H1 (cell line): ENCODE data around the gene MDFI. TPM values are rescaled to one million over a fixed set of nuclear protein-coding genes. Genes with fewer than 3 reads are reported as not detected.

Experiments
- CTCF ChIA-PET: fragments of 300-600 bp; sonication (Branson Sonifier 250); formaldehyde crosslinking; loops from one replicate; lab custom pipeline; 2021; ENCODE audit not compliant: partially characterized antibody; lab: Charles Lee
- POLR2A ChIA-PET: fragments of 300-600 bp; sonication (Branson Sonifier 250); formaldehyde crosslinking; loops from one replicate; lab custom pipeline; 2021; ENCODE audit warnings: inconsistent platforms; ENCODE audit not compliant: partially characterized antibody; lab: Charles Lee
- DNase-seq, 2 experiments: peaks; one replicate each; pipeline versions ENCODE4 v3.0.0 to v3.0.0-alpha.2; 2010 to 2022; ENCODE audit warnings: low spot score in 2 of 2, low read depth in 1 of 2, mixed read lengths in 1 of 2
- FAIRE-seq: peaks from 2 replicates; lab custom pipeline; 2011; peaks lifted over from hg19 to GRCh38; lab: Jason Lieb, UNC
- H2AFZ ChIP-seq: 2 replicates; pipeline ENCODE4 v1.8.1; 2012; ENCODE audit warnings: low read length, inconsistent platforms
- H2AK5ac ChIP-seq: 2 replicates; pipeline ENCODE4 v1.6.1; 2013; ENCODE audit warnings: low read depth, low read length
- H2BK120ac ChIP-seq: replicated peaks from 2 replicates; pipeline ENCODE3; 2013; ENCODE audit warnings: low read depth, low read length, inconsistent platforms
- H2BK12ac ChIP-seq: 2 replicates; pipeline ENCODE4 v1.6.1; 2013; ENCODE audit warnings: low read depth, low read length
- H2BK15ac ChIP-seq: 2 replicates; pipeline ENCODE4 v1.6.1; 2013; ENCODE audit warnings: low read length
- H2BK20ac ChIP-seq: 2 replicates; pipeline ENCODE4 v1.6.1; 2013; ENCODE audit warnings: low read length
- H2BK5ac ChIP-seq: 2 replicates; pipeline ENCODE4 v1.6.1; 2013; ENCODE audit warnings: low read depth, low read length
- H3K14ac ChIP-seq: 2 replicates; pipeline ENCODE4 v1.6.1; 2013; ENCODE audit warnings: inconsistent platforms; ENCODE audit not compliant: insufficient read length
- H3K18ac ChIP-seq: 2 replicates; pipeline ENCODE4 v1.6.1; 2013; ENCODE audit warnings: low read length; ENCODE audit errors: extremely low read depth
- H3K23ac ChIP-seq: 2 replicates; pipeline ENCODE4 v1.6.1; 2013; ENCODE audit warnings: inconsistent platforms; ENCODE audit not compliant: insufficient read length
- H3K23me2 ChIP-seq: 2 replicates; pipeline ENCODE4 v1.6.1; 2013; ENCODE audit warnings: low read depth, low read length
- H3K27ac ChIP-seq: 2 replicates; pipeline ENCODE4 v1.6.1; 2011; ENCODE audit warnings: low read depth, low read length, inconsistent platforms
- H3K27me3 ChIP-seq, 4 experiments: replicated peaks in 1 of 4; 1 replicate in 1 of 4; 2 replicates in 3 of 4; pipeline versions ENCODE4 v1.6.1 to v1.8.1; 2011 to 2013; ENCODE audit warnings: low read length in 3 of 4, mild to moderate bottlenecking in 3 of 4, inconsistent platforms in 2 of 4, mixed read lengths in 2 of 4, moderate library complexity in 1 of 4; ENCODE audit not compliant: control insufficient read depth in 3 of 4, insufficient read depth in 3 of 4; ENCODE audit errors: extremely low read depth in 1 of 4
- H3K36me3 ChIP-seq, 4 experiments: 2 replicates each; pipeline versions ENCODE4 v1.6.1 to v1.8.1; 2011 to 2013; ENCODE audit warnings: mild to moderate bottlenecking in 4 of 4, low read length in 3 of 4, moderate library complexity in 2 of 4, control low read depth in 1 of 4, inconsistent platforms in 1 of 4; ENCODE audit not compliant: insufficient read depth in 4 of 4, control insufficient read depth in 2 of 4
- H3K4ac ChIP-seq: replicated peaks from 2 replicates; pipeline ENCODE3; 2013; ENCODE audit warnings: low read length, low read depth, mixed read lengths, inconsistent platforms; ENCODE audit not compliant: insufficient read length
- H3K4me1 ChIP-seq, 4 experiments: replicated peaks in 1 of 4; 1 replicate in 1 of 4; 2 replicates in 3 of 4; pipeline versions ENCODE4 v1.6.1 to v1.8.1; 2011 to 2013; ENCODE audit warnings: low read length in 3 of 4, inconsistent platforms in 2 of 4, mixed read lengths in 1 of 4; ENCODE audit not compliant: insufficient read depth in 4 of 4, control insufficient read depth in 3 of 4
- H3K4me2 ChIP-seq, 2 experiments: 2 replicates each; pipeline versions ENCODE4 v1.6.1 to v1.8.1; 2011 to 2013; ENCODE audit warnings: low read depth in 2 of 2, low read length in 2 of 2, control low read depth in 1 of 2, inconsistent platforms in 1 of 2, mild to moderate bottlenecking in 1 of 2; ENCODE audit not compliant: insufficient read depth in 1 of 2
- H3K4me3 ChIP-seq, 4 experiments: fragments of 200-600, 300-600 bp in 1 of 4; sonication (generic), shearing (Covaris generic), sonication (Bioruptor Twin) in 1 of 4; 2 replicates each; pipeline versions ENCODE4 v1.5.1 to v1.8.1; 2011 to 2016; ENCODE audit warnings: low read length in 4 of 4, low read depth in 3 of 4, control low read depth in 2 of 4, inconsistent platforms in 2 of 4, mild to moderate bottlenecking in 2 of 4, mixed read lengths in 1 of 4, moderate library complexity in 1 of 4; ENCODE audit not compliant: insufficient read depth in 2 of 4; ENCODE audit errors: extremely low read depth in 1 of 4
- H3K56ac ChIP-seq: replicated peaks from 2 replicates; pipeline ENCODE3; 2013; ENCODE audit warnings: low read depth, mild to moderate bottlenecking, mixed read lengths, low read length, inconsistent platforms; ENCODE audit not compliant: insufficient read length
- H3K79me1 ChIP-seq: 2 replicates; pipeline ENCODE4 v1.6.1; 2013; ENCODE audit warnings: low read depth, low read length, control low read depth
- H3K79me2 ChIP-seq, 2 experiments: 2 replicates each; pipeline versions ENCODE4 v1.6.1 to v1.8.1; 2012 to 2013; ENCODE audit warnings: low read length in 2 of 2, mild to moderate bottlenecking in 2 of 2, inconsistent platforms in 1 of 2; ENCODE audit not compliant: insufficient read depth in 2 of 2, control insufficient read depth in 1 of 2
- H3K9ac ChIP-seq, 4 experiments: replicated peaks in 1 of 4; 1 replicate in 1 of 4; 2 replicates in 3 of 4; pipeline versions ENCODE4 v1.6.1 to v1.8.1; 2011 to 2013; ENCODE audit warnings: low read depth in 3 of 4, low read length in 3 of 4, control low read depth in 2 of 4, mild to moderate bottlenecking in 2 of 4, moderate library complexity in 2 of 4, inconsistent platforms in 1 of 4; ENCODE audit errors: extremely low read depth in 1 of 4
- H3K9me3 ChIP-seq, 2 experiments: 2 replicates each; pipeline versions ENCODE4 v1.6.1 to v1.8.1; 2012 to 2013; ENCODE audit warnings: mild to moderate bottlenecking in 2 of 2, moderate library complexity in 2 of 2, control low read depth in 1 of 2, inconsistent platforms in 1 of 2, low read depth in 1 of 2, low read length in 1 of 2, mixed read lengths in 1 of 2; ENCODE audit not compliant: insufficient read depth in 2 of 2
- H4K20me1 ChIP-seq, 2 experiments: replicated peaks in 1 of 2; 2 replicates each; pipeline versions ENCODE3 to v1.8.1; 2011 to 2013; ENCODE audit warnings: inconsistent platforms in 2 of 2, low read length in 2 of 2, mild to moderate bottlenecking in 1 of 2; ENCODE audit not compliant: insufficient read depth in 2 of 2, control insufficient read depth in 1 of 2
- H4K5ac ChIP-seq: 2 replicates; pipeline ENCODE4 v1.6.1; 2013; ENCODE audit warnings: low read length, low read depth, mixed read lengths, inconsistent platforms; ENCODE audit not compliant: insufficient read length
- H4K8ac ChIP-seq: 2 replicates; pipeline ENCODE4 v1.8.0; 2013; ENCODE audit warnings: mild to moderate bottlenecking, moderate library complexity, low read length, inconsistent platforms; ENCODE audit not compliant: insufficient read depth; ENCODE audit errors: extremely low read depth
- H4K91ac ChIP-seq: replicated peaks from 2 replicates; pipeline ENCODE3; 2013; ENCODE audit warnings: low read length, mixed read lengths, inconsistent platforms; ENCODE audit not compliant: insufficient read length
- ASH2L ChIP-seq: fragments of 200-600, 300-600 bp; sonication (generic); IDR thresholded peaks from one replicate; pipeline ENCODE4 v1.7.1; 2017; ENCODE audit warnings: low read length
- CBX5 ChIP-seq: fragments of 300-800, 300-1000 bp; sonication (generic); IDR thresholded peaks from 2 replicates; pipeline ENCODE4 v1.7.1; 2016; ENCODE audit warnings: antibody characterized with exemption, low read length, low read depth
- CREB1 ChIP-seq: IDR thresholded peaks from 2 replicates; pipeline ENCODE4 v1.6.1; 2012; ENCODE audit warnings: inconsistent platforms
- EGR1 ChIP-seq: IDR thresholded peaks from 2 replicates; pipeline ENCODE4 v1.6.1; 2011; ENCODE audit warnings: low read depth, low read length, borderline replicate concordance
- GTF2F1 ChIP-seq: IDR thresholded peaks from 2 replicates; pipeline ENCODE4 v1.6.1; 2012; ENCODE audit warnings: low read depth, low read length, improper control_type of control experiment, borderline replicate concordance
- HDAC2 ChIP-seq, 2 experiments: fragments of 300-600 bp in 1 of 2; sonication (generic) in 1 of 2; IDR thresholded peaks; 2 replicates each; pipeline ENCODE4 v1.6.1; 2011 to 2012; ENCODE audit warnings: low read depth in 2 of 2, low read length in 2 of 2, mild to moderate bottlenecking in 2 of 2, moderate library complexity in 2 of 2, borderline replicate concordance in 1 of 2, inconsistent platforms in 1 of 2
- JUN ChIP-seq: IDR thresholded peaks from 2 replicates; pipeline ENCODE4 v1.6.1; 2011; ENCODE audit warnings: low read depth, mild to moderate bottlenecking, improper control_type of control experiment, low read length
- NANOG ChIP-seq: IDR thresholded peaks from 2 replicates; pipeline ENCODE4 v1.6.1; 2011; ENCODE audit warnings: low read length, low read depth, mild to moderate bottlenecking, inconsistent platforms; ENCODE audit not compliant: insufficient read depth, poor library complexity, severe bottlenecking
- PHF8 ChIP-seq: fragments of 200-600 bp; sonication (generic); conservative IDR thresholded peaks from 2 replicates; pipeline ENCODE4 v1.7.1; 2012; ENCODE audit warnings: low read depth, mild to moderate bottlenecking, inconsistent platforms, low read length, moderate library complexity
- YY1 ChIP-seq: IDR thresholded peaks from 2 replicates; pipeline ENCODE4 v1.6.1; 2011; ENCODE audit warnings: low read depth, mild to moderate bottlenecking, low read length
- WGBS, 2 experiments: shearing (Covaris generic) in 1 of 2; methylation state at CpG; one replicate each; pipeline versions ENCODE4 v1.1.6 to v1.1.7; 2013 to 2015; ENCODE audit warnings: low lambda C conversion rate in 2 of 2, mixed read lengths in 2 of 2, inconsistent platforms in 1 of 2, low coverage in 1 of 2, missing lambda C conversion rate in 1 of 2; ENCODE audit not compliant: insufficient replicate concordance in 2 of 2, insufficient coverage in 1 of 2, insufficient read length in 1 of 2; ENCODE audit errors: extremely low coverage in 1 of 2, missing lambda C conversion rate in 1 of 2; 5-methylcytosine and 5-hydroxymethylcytosine counted together
- polyA plus RNA-seq, 7 experiments: library from polyadenylated mRNA; depleted of rRNA in 3 of 7; stranded (reverse) in 5 of 7; unstranded in 2 of 7; fragments of >200 nt in 5 of 7; fragments of 200-250 nt in 2 of 7; gene quantifications; 1 replicate in 5 of 7; 2 replicates in 1 of 7; 4 replicates in 1 of 7; pipeline versions ENCODE4 v1.2.1 to v1.2.3, GENCODE V29; 2011 to 2013; ENCODE audit warnings: missing spikeins in 2 of 7, mixed read lengths in 2 of 7
- total RNA-seq: library from RNA; stranded (reverse); fragmentation: NEBNext Ultra II Directional; extraction: Animal tissue kit (Norgen Biotek cat#: 25700); gene quantifications from 2 replicates; pipeline ENCODE4 v1.2.1, GENCODE V29; 2021

MDFI gene
- total and polyA plus RNA-seq, 2 of the 8 experiments (the other 6 are each of a cell fraction or from before 2014, with no cell fraction given): 41.0 to 65.6 TPM

DNA sequence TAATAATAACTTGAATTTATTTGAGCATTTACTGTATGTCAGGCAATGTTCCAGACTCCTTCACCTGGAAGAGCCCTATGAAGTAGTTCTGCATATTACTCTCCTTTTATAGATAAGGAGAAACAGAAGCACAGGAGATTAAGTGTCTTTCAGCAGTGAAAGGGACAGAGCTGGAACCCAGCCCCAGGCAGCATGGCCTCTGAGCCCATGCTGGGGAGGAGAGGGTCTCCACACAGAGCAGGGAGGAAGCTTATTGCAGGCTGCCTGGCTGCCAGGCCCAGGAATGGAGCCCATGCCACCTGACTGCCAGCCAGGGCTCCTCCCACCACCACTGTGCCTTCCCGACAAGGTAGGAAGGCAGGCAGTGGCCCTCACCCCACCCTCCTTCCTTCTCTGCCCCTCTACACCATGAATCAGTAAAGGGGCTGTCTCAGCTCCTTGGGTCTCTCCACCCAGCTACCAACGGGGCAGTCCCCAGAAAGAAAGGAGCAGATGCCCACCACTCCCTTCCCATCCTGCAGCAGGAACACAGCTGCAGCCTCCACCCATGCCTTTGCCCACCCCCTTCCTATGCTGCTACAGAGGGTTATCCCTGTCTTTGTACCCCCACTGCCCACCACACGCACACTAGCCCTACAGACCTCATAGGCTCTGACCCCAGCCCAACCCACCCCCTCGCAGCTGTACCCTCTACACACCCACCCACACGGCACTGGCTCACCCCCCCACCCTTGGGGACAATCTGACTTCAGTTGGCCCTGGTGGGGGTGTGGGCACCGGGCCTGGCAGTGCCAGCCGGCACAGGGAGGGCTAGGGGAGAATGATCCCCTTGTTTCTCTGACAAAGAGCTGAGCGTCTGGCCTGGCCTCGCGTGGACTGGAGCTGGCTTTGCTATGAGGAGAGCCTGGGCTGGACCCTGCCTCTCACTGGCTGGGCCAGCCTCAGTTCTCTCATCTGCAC lies 55.3 kb downstream of the MDFI start:
- no peaks in the 10 kb centered on the region for H3K23me2 ChIP-seq
- no peak overlapping the region for H2BK20ac ChIP-seq
- CTCF ChIA-PET: interaction anchor here (0.5 to 14.1 kb wide), 11 partner anchors 9 to 346 kb away, joined by 3 to 181 read pairs (median 6); no protein-coding TSS in a partner anchor
- no peak overlapping the region for H3K14ac ChIP-seq
- H4K5ac ChIP-seq: no peak overlapping the region
- no peaks in the 10 kb centered on the region for H3K79me1 ChIP-seq
- H3K9me3 ChIP-seq: no peaks in the 10 kb centered on the region
- no peak overlapping the region for H3K4ac ChIP-seq
- H3K4me2 ChIP-seq: no peak overlapping the region
- no peak overlapping the region for H2BK15ac ChIP-seq
- H2AFZ ChIP-seq: no peak overlapping the region
- DNase-seq: no peak
- no peak overlapping the region for H3K56ac ChIP-seq
- no peak overlapping the region; the same call in 1 of the 2 replicates for H2AK5ac ChIP-seq
- H3K4me1 ChIP-seq: peaks cover 0 to 2% (median under 1%) of the 10 kb centered on the region in 4 experiments; a peak in 2 of 7 replicates
- H3K27me3 ChIP-seq: no peaks in the 10 kb centered on the region
- H4K91ac ChIP-seq: no peak overlapping the region
- H2BK12ac ChIP-seq: no peak overlapping the region
- FAIRE-seq: no peak
- H3K18ac ChIP-seq: no peak overlapping the region
- H3K27ac ChIP-seq: no peak overlapping the region
- H2BK5ac ChIP-seq: no peak overlapping the region
- WGBS, 2 experiments: 90% methylated on average over 7 of the region's 10 CpGs; no CpG with 5 or more reads in 1 of the 2 experiments
- POLR2A ChIA-PET: no interaction called here
- H2BK120ac ChIP-seq: no peak overlapping the region
- no peaks in the 10 kb centered on the region for H3K36me3 ChIP-seq
- H3K9ac ChIP-seq: no peak overlapping the region
- no peaks in the 10 kb centered on the region for H3K79me2 ChIP-seq
- H4K20me1 ChIP-seq: no peaks in the 10 kb centered on the region
- H3K4me3 ChIP-seq: no peak overlapping the region
- H3K23ac ChIP-seq: no peak overlapping the region
- H4K8ac ChIP-seq: no peak overlapping the region
- TF ChIP-seq CBX5 (no peak), ASH2L (no peak), PHF8 (no peak), YY1 (no peak), HDAC2 (IDR thresholded peaks at IDR 0.05; ENCODE audit: borderline replicate concordance in 1 of 2, low read depth in 2 of 2, low read length in 2 of 2) (no peak), CREB1 (no peak), NANOG (no peak), EGR1 (no peak), GTF2F1 (no peak), JUN (no peak)
